GM13977 (cell line): Measurements from ENCODE around the gene DCBLD2.

Experiments used
- DNase-seq: peaks from one replicate; pipeline ENCODE4 v3.0.0; 2012; ENCODE audit warnings: low spot score
- in situ Hi-C: fragments of 300-500 bp; cut with MboI; formaldehyde crosslinking; loops from one replicate; pipeline ENCODE4 v1.12.0; 2022; ENCODE audit warnings: low sequenced_read_pairs, low pct_unique_long_range_greater_than_20kb, mixed read lengths, inconsistent platforms; ENCODE audit not compliant: unreplicated experiment
- TF ChIP-seq, protein P1 (sequence below): IDR thresholded peaks from 2 replicates; pipeline ENCODE4 v1.5.1; 2012; ENCODE audit warnings: mild to moderate bottlenecking, control low read depth; ENCODE audit not compliant: insufficient read depth; ENCODE audit errors: extremely low read depth, missing control alignments

The DCBLD2 gene

DNA sequence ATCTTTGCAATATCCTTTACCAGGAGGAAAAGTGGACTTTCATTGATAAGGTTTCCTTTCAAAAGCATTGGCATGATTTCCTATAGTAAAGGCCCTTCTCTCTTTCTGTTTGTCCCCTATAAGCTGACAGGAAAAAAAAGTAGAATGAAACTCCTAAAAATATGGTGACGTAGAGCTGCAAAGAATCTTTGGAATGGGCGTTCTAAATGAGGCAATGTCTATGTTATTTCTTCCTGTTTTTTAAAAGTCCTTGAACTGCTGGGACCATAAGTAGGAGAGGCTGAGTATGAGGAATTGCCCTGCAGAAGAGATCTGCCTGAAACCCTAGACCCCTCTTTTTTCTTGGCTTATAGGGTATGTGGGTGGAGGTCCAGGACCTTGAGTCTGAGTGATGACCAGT, 121.2 kb downstream of the DCBLD2 start:
- in situ Hi-C loops, result no loop called here
- TF ChIP-seq, protein P1, sequence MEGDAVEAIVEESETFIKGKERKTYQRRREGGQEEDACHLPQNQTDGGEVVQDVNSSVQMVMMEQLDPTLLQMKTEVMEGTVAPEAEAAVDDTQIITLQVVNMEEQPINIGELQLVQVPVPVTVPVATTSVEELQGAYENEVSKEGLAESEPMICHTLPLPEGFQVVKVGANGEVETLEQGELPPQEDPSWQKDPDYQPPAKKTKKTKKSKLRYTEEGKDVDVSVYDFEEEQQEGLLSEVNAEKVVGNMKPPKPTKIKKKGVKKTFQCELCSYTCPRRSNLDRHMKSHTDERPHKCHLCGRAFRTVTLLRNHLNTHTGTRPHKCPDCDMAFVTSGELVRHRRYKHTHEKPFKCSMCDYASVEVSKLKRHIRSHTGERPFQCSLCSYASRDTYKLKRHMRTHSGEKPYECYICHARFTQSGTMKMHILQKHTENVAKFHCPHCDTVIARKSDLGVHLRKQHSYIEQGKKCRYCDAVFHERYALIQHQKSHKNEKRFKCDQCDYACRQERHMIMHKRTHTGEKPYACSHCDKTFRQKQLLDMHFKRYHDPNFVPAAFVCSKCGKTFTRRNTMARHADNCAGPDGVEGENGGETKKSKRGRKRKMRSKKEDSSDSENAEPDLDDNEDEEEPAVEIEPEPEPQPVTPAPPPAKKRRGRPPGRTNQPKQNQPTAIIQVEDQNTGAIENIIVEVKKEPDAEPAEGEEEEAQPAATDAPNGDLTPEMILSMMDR, result no peak
- DNase-seq, result no peak

DNA sequence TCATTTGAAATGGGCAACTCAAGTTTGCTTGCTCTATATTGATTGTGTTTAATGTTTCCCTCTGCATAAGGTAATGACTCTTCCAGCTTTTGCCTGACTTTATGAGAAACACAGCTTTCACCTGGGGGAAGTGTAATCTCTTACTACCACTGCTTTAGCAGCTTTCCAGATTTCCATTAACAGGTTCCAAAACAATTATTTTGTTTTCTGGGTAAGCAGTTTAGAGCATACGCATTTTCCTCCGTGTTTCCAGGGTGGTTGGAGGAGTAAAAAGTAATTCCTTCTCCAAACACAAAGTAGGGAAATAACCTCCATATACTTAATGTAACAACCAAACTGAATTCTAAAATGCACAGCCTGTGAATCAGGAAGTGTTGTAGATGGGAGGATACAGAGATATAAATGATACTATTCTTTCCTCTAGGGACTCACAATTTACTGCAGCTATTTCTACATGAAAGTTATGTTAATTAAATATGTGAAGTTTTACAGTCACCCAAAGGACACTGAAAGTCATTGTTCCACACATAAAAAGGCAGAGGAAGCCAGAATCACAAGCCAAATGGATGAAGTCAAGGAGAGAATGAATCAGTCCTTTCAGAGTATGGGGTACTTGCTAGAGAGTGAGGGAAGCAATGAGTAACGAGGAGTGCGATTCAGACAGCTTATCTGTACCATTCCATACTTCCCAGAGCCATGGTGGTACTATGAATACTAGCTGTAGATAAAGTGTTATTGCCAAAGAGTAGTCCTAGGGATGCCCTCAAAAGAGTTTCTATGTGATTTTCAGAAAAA, 121.8 kb downstream of the DCBLD2 start:
- no peak for DNase-seq
- in situ Hi-C loops, result no loop called here
- TF ChIP-seq, protein P1, result no peak

DNA sequence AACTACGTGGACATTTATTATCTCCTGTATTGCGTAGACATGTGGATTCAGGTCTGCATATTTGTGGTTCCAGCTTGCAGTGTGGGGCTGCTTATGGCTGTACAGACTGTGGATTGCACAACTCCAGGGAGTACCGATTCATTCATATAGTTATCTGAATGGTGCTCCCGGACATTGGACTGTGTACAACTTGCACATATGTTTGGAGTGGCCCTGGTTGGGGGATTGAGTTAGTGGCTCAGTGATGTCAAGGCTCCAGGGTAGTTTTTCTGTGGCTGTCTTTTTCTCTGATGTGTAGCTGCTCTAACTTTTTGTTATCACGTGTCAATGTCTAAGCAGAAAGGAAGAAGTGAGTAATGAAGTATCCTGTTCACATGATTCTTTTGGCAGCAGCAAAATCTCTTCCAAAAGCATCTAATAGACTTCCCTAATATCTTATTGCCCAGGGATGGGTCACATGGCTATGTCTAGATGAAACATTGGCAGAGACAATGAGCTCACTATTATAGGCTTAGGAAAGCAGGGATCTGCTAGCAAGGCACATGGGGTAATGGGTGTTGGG, 122.6 kb downstream of the DCBLD2 start:
- in situ Hi-C loops, result no loop called here
- no peak for DNase-seq
- TF ChIP-seq, protein P1, result no peak

DNA sequence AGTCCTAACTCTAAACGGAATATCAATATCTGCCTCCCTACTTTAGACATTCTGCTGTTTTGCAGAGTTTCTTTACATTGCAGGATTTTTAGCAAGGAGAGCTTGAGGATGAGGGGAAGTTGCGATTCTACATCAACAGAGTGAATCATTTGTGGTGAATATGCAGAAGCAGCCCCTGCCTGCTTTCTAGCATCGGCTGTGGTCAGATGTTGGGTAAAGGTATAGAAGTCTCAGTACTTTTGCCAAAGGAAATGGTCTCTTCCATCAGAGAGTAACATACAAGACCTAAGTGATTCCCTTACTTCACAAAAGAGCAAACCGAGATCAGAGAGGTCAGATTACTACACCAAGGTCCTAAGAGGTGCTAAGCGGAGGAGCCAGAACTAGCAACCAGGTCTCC, 123.1 kb downstream of the DCBLD2 start:
- TF ChIP-seq, protein P1, result no peak
- in situ Hi-C loops, result no loop called here
- DNase-seq, result no peak

DNA sequence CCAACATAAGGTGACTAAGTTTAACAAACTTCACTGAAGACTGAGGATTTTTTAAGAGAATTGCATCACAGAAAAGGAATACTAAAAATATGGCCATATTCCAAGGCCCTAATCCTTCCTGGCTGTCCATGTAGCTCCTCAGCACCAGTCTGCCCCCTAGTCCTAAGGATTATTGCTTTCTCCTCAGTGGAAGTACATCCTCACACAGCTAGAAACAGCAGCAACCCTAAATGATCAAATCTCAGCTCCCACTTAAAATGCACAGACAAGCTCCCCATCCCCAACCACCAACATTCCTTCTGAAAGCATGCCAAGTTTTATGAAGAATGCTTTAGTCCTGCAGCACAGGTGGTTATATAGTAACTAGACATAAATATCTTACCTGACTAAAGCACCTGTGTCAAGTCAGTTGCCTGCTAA, 123.7 kb downstream of the DCBLD2 start:
- no peak for DNase-seq
- in situ Hi-C loops, result no loop called here
- TF ChIP-seq, protein P1, result no peak

DNA sequence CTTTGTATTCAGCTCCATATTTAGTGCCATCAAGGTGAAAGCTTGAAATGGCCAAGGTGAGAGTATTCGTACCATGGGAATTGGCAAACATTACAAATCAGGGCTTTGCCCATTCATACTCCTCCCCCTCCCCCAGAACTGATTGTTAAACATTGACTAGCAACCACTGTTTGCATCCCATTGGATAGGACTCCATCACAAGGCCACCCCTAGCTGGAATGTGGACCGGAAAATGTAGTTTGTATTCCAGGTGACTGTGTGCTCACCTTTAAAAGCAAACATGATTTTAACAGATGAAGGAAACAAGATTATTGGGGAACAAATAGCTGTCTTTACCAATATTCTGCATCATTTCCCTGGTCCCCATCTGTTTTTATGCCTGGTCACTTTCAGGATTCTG, 124.2 kb downstream of the DCBLD2 start:
- TF ChIP-seq, protein P1, result no peak
- in situ Hi-C loops, result no loop called here

More for the DNA sequence above, 124.2 kb downstream of the DCBLD2 start:
- no peak for DNase-seq
